C4-2B (cell line): ENCODE results near the gene NYNRIN.

Source experiments
- ZFX ChIP-seq: fragments of 450-650 bp; IDR thresholded peaks from 2 replicates; pipeline ENCODE4 v1.6.1; 2017
- TF ChIP-seq, protein P1 (sequence below): fragments of 450-650 bp; conservative IDR thresholded peaks from 2 replicates; pipeline ENCODE4 v1.5.1; 2017; ENCODE audit warnings: mild to moderate bottlenecking

DNA sequence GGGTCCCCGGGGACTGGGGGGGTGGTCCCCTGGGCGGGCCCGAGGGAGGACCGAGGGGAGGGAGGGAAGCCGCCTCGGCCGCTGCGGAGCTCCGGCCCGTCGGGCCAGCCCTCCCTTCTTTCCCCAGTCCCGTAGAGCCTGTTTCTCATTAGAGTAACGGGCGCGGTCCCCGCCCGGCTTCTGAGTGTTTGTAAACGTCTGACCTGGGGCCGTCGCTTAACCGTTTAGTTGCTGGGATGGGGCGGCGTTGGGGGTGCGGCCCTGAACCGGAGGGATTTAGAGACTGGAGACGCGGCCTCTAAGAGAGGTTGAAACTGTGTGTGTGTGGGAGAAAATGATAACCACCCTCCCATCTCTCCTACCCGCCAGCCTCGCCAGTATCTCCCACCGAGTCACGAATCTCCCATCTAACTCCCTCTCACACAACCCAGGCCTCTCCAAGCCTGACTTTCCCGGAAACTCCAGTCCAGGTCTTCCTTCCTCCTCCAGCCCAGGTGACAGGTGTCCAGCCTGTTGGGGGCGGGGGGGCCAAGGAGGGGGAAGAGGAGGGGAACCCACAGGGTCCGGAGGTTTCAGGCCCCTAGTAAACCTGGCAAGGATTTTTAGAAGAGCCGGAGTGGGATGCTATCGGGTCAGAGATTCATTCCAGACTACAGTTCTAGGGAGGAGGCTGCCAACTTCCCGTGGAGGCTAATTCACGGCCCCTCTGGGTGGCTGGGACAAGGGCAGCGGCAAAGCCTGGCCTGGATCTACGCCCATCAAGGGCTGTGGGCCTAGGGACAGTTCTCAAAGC lies 31.9 kb upstream of the NYNRIN start:
- TF ChIP-seq, protein P1, sequence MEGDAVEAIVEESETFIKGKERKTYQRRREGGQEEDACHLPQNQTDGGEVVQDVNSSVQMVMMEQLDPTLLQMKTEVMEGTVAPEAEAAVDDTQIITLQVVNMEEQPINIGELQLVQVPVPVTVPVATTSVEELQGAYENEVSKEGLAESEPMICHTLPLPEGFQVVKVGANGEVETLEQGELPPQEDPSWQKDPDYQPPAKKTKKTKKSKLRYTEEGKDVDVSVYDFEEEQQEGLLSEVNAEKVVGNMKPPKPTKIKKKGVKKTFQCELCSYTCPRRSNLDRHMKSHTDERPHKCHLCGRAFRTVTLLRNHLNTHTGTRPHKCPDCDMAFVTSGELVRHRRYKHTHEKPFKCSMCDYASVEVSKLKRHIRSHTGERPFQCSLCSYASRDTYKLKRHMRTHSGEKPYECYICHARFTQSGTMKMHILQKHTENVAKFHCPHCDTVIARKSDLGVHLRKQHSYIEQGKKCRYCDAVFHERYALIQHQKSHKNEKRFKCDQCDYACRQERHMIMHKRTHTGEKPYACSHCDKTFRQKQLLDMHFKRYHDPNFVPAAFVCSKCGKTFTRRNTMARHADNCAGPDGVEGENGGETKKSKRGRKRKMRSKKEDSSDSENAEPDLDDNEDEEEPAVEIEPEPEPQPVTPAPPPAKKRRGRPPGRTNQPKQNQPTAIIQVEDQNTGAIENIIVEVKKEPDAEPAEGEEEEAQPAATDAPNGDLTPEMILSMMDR: no peak
- TF ChIP-seq ZFX: no peak
